Gastroesophageal sphincter (tissue), 3 donors: ENCODE data around the gene KRT28.

Source experiments
- CTCF ChIP-seq, 4 experiments: fragments of 200-600 bp in 2 of 4; fragments of 450-650 bp in 2 of 4; sonication (generic) in 1 of 4; IDR thresholded peaks; one replicate each; pipeline ENCODE4 v1.5.1; 2017 to 2019; ENCODE audit warnings: antibody characterized with exemption in 4 of 4, mild to moderate bottlenecking in 2 of 4, moderate library complexity in 2 of 4
- EP300 ChIP-seq: sonication (generic); formaldehyde crosslinking; IDR thresholded peaks from one replicate; pipeline ENCODE4 v1.6.1; 2017; ENCODE audit warnings: antibody characterized with exemption, mild to moderate bottlenecking
- POLR2A ChIP-seq, 2 donors: fragments of 450-650 bp; IDR thresholded peaks; one replicate each; pipeline ENCODE4 v1.6.1; 2017; ENCODE audit warnings: antibody characterized with exemption in 2 of 2, mild to moderate bottlenecking in 2 of 2, moderate library complexity in 1 of 2
- POLR2AphosphoS5 ChIP-seq: sonication (generic); formaldehyde crosslinking; IDR thresholded peaks from one replicate; pipeline ENCODE4 v1.6.1; 2017; ENCODE audit warnings: antibody characterized with exemption

GRCh38 chr17:40791111-40791510, 8.6 kb downstream of the KRT28 start:
- TF ChIP-seq CTCF (IDR thresholded peaks at IDR 0.05) (no peak), POLR2A (IDR thresholded peaks at IDR 0.05) (no peak), EP300 (no peak), POLR2AphosphoS5 (no peak)
